ENCODE data around the gene KLRD1.

Gene KLRD1, protein sequence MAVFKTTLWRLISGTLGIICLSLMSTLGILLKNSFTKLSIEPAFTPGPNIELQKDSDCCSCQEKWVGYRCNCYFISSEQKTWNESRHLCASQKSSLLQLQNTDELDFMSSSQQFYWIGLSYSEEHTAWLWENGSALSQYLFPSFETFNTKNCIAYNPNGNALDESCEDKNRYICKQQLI

DNA sequence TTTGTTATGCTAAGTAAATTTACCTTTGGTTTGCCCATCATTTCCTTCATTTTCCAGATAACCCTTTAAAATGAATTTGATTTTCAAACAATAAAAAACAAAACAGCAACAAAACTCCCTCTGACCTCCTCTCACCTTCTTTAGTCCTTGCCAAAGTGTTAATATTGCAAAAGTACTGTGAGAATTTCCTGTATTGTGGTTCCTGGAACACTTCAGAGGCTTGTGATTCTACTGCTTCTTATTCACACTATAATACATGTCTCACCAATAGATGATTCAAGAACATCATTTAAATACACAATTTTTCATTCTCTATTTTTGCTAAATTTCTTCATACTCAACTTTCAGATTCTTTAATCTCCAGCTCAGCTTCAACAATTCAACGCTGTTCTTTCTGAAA, at the start of gene KLRD1:
Gene KLRD1, plus strand, starts transcription at position 241 of the 400 bp plus-strand sequence. CDS start 208 bp downstream, outside the sequence.
- H3K4me1 ChIP-seq (ENCODE audit: control insufficient read depth, insufficient read depth, low read length), result peaks cover 18% of the 10 kb centered on the region
- no peak within 1 kb of the TSS for H3K4me3 ChIP-seq (ENCODE audit: low read length)
- no peak for DNase-seq (ENCODE audit: low read depth)
- no peaks in the 10 kb centered on the region for H3K27me3 ChIP-seq (replicated peaks; ENCODE audit: control insufficient read depth, insufficient read depth, low read length)
- peaks cover under 1% of the 10 kb centered on the region for H3K9me3 ChIP-seq (ENCODE audit: control insufficient read depth, low read length)
- H3K9ac ChIP-seq (ENCODE audit: low read length), result no peak within 1 kb of the TSS
- no peaks in the 10 kb centered on the region for H3K36me3 ChIP-seq (ENCODE audit: control insufficient read depth, insufficient read depth, low read length, severe bottlenecking)

DNA sequence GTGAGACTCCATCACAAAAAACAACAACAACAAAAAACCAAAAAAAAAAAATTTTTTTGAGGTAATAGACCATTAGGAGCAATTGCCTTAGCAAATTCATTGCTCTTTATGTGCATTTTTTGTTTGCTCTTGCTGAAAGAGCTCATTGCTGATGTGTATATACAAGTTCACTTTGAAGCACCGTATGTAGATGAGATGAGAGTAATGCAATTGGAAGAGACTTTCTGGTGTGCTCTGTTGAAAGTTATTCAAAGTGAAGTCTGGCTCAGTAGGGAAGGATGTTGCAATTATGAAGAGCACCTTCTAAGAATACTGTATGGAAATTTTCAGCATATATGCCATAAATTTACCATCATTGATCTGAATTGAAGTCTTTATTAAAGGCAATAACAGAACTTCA, 46.7 kb upstream of the KLRD1 start:
- Histone ChIP-seq H3K9ac (ENCODE audit: low read length) (no peak overlapping the region), H3K4me1 (ENCODE audit: control insufficient read depth, insufficient read depth, low read length) (no peaks in the 10 kb centered on the region), H3K27me3 (replicated peaks; ENCODE audit: control insufficient read depth, insufficient read depth, low read length) (no peaks in the 10 kb centered on the region), H3K4me3 (ENCODE audit: low read length) (no peak overlapping the region), H3K36me3 (ENCODE audit: control insufficient read depth, insufficient read depth, low read length, severe bottlenecking) (no peaks in the 10 kb centered on the region), H3K9me3 (ENCODE audit: control insufficient read depth, low read length) (peaks cover 4% of the 10 kb centered on the region)
- DNase-seq (ENCODE audit: low read depth), result no peak

DNA sequence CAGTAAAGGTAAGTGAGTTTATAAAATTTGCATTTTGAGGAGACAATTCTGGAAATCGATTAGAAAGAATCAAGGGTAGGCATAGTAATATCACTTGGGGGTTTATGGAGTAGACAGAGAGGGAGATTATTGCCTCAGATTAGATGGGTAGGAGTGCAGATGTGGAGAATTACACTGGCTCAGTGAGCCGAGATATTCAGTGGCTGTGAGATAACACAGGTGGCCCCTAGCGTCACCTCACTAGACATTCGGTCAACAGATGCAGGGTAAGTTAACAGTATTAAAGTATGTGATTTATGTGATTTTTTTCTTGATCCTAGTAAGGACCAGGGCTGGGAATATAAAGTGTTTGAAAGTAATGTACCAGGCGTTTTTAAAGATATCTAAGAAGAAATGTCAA, 39.6 kb upstream of the KLRD1 start:
- H3K36me3 ChIP-seq (ENCODE audit: control insufficient read depth, insufficient read depth, low read length, severe bottlenecking), result no peaks in the 10 kb centered on the region
- no peaks in the 10 kb centered on the region for H3K4me1 ChIP-seq (ENCODE audit: control insufficient read depth, insufficient read depth, low read length)
- DNase-seq (ENCODE audit: low read depth), result no peak
- H3K9me3 ChIP-seq (ENCODE audit: control insufficient read depth, low read length), result no peaks in the 10 kb centered on the region
- H3K27me3 ChIP-seq (replicated peaks; ENCODE audit: control insufficient read depth, insufficient read depth, low read length), result no peaks in the 10 kb centered on the region
- H3K4me3 ChIP-seq (ENCODE audit: low read length), result no peak overlapping the region
- H3K9ac ChIP-seq (ENCODE audit: low read length), result no peak overlapping the region

DNA sequence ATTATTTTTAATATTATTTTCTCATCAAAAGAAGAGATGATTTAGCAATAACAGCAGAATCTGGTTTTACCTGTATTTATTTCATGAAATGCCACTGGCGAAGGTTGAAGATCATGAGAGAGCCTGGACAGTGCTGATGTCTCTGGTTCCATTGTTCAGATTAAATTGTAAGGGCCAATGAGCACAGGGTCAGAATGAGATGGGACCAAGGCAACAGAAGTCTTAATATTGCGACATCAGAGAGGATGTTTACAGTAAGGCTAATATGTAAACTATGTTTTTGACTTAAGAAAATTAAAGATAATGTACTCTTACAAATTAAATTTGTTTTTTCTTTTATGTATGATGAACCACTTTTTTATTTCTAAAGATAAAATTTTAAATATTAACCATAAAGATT, 35.2 kb upstream of the KLRD1 start:
- H3K4me1 ChIP-seq (ENCODE audit: control insufficient read depth, insufficient read depth, low read length), result no peaks in the 10 kb centered on the region
- H3K9me3 ChIP-seq (ENCODE audit: control insufficient read depth, low read length), result peaks cover 5% of the 10 kb centered on the region
- no peaks in the 10 kb centered on the region for H3K36me3 ChIP-seq (ENCODE audit: control insufficient read depth, insufficient read depth, low read length, severe bottlenecking)
- no peak for DNase-seq (ENCODE audit: low read depth)
- H3K9ac ChIP-seq (ENCODE audit: low read length), result no peak overlapping the region
- H3K4me3 ChIP-seq (ENCODE audit: low read length), result no peak overlapping the region
- no peaks in the 10 kb centered on the region for H3K27me3 ChIP-seq (replicated peaks; ENCODE audit: control insufficient read depth, insufficient read depth, low read length)

DNA sequence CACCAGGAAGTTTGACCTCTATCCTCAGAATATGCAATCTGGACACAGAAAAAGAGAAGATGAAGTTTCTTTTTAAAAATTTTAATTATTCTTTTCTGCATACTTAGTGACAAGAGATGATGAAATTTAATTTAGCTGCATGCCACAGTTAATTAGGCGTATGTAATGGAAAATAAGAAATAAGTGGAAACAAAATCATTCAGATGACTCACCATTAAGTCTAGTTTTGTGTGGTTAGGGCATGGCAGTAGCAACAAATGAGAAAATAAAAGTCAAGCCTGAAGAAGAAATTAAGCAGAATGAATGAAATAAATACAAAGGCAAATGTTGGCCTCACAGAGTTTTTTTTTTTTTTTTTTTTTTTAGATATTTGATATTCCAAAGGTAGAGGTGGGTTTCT, 30.9 kb upstream of the KLRD1 start:
- DNase-seq (ENCODE audit: low read depth), result no peak
- H3K4me1 ChIP-seq (ENCODE audit: control insufficient read depth, insufficient read depth, low read length), result no peaks in the 10 kb centered on the region

DNA sequence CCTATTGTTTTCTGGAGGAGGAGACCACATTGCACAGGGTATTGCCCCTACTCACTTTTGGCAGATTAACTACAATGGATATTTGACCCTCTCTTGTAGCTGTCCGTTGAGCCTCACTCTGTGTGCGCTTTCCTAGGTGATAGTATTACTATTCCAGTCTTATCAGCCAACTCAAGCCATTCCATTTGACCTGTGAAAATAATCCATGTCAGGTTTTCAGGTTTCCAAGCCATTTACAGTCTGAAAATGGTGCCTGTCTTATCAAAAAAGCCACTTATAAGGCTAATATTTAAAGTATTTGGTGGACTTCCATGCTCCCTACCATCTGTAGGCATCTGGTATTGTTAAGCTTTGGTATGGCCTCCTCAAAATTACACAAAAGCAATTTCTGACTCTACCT, 29.6 kb upstream of the KLRD1 start:
- Histone ChIP-seq H3K9ac (ENCODE audit: low read length) (no peak overlapping the region), H3K27me3 (replicated peaks; ENCODE audit: control insufficient read depth, insufficient read depth, low read length) (no peaks in the 10 kb centered on the region), H3K4me3 (ENCODE audit: low read length) (no peak overlapping the region), H3K36me3 (ENCODE audit: control insufficient read depth, insufficient read depth, low read length, severe bottlenecking) (no peaks in the 10 kb centered on the region), H3K9me3 (ENCODE audit: control insufficient read depth, low read length) (peaks cover 5% of the 10 kb centered on the region), H3K4me1 (ENCODE audit: control insufficient read depth, insufficient read depth, low read length) (no peaks in the 10 kb centered on the region)
- DNase-seq (ENCODE audit: low read depth), result no peak

More for the DNA sequence above, 30.9 kb upstream of the KLRD1 start:
- no peak overlapping the region for H3K9ac ChIP-seq (ENCODE audit: low read length)
- H3K27me3 ChIP-seq (replicated peaks; ENCODE audit: control insufficient read depth, insufficient read depth, low read length), result no peaks in the 10 kb centered on the region
- H3K4me3 ChIP-seq (ENCODE audit: low read length), result no peak overlapping the region
- H3K36me3 ChIP-seq (ENCODE audit: control insufficient read depth, insufficient read depth, low read length, severe bottlenecking), result no peaks in the 10 kb centered on the region
- peaks cover 5% of the 10 kb centered on the region for H3K9me3 ChIP-seq (ENCODE audit: control insufficient read depth, low read length)

DNA sequence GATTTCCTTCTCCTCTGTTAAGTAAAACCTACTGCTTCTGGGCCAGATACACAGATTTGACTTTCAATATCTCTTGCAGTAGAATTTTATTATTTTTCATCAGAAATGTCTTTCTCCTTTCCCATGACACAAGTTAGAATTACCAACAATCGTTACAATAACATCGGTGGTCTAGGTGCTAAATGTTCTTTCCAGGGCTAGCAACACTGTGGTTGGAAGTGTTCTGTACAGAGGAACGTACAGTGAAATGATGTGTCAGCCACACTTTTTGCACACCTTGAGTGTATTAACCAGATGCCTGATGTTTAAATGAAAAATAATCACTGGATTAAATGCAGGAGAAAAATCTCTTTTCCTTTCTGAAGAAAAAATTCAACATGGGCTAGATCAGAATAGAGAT, 27.7 kb upstream of the KLRD1 start:
- Histone ChIP-seq H3K4me1 (ENCODE audit: control insufficient read depth, insufficient read depth, low read length) (no peaks in the 10 kb centered on the region), H3K36me3 (ENCODE audit: control insufficient read depth, insufficient read depth, low read length, severe bottlenecking) (no peaks in the 10 kb centered on the region), H3K4me3 (ENCODE audit: low read length) (no peak overlapping the region), H3K9me3 (ENCODE audit: control insufficient read depth, low read length) (no peaks in the 10 kb centered on the region), H3K9ac (ENCODE audit: low read length) (no peak overlapping the region), H3K27me3 (replicated peaks; ENCODE audit: control insufficient read depth, insufficient read depth, low read length) (no peaks in the 10 kb centered on the region)
- no peak for DNase-seq (ENCODE audit: low read depth)

DNA sequence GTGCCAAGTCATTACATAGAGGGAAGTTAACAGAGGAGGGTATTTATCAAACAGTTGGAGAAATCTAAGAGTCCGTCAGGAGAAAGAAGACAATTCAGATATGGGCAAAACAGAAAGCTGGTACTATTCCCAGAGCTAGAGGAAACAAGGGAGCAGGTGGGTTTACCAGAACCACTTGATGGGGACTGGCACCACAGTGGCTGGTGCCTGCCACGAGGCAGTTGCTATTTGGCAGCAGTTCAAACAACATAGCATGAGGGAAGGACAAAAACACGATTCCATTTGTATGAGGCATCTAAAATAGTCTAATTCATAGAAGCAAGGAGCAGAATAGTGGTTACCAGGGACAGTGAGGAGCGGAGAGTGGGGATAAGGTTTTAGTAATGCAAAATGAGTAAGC, 24.6 kb upstream of the KLRD1 start:
- H3K9me3 ChIP-seq (ENCODE audit: control insufficient read depth, low read length), result no peaks in the 10 kb centered on the region
- H3K4me1 ChIP-seq (ENCODE audit: control insufficient read depth, insufficient read depth, low read length), result no peaks in the 10 kb centered on the region
- no peak for DNase-seq (ENCODE audit: low read depth)
- no peaks in the 10 kb centered on the region for H3K36me3 ChIP-seq (ENCODE audit: control insufficient read depth, insufficient read depth, low read length, severe bottlenecking)
- H3K9ac ChIP-seq (ENCODE audit: low read length), result no peak overlapping the region
- no peaks in the 10 kb centered on the region for H3K27me3 ChIP-seq (replicated peaks; ENCODE audit: control insufficient read depth, insufficient read depth, low read length)
- H3K4me3 ChIP-seq (ENCODE audit: low read length), result no peak overlapping the region

DNA sequence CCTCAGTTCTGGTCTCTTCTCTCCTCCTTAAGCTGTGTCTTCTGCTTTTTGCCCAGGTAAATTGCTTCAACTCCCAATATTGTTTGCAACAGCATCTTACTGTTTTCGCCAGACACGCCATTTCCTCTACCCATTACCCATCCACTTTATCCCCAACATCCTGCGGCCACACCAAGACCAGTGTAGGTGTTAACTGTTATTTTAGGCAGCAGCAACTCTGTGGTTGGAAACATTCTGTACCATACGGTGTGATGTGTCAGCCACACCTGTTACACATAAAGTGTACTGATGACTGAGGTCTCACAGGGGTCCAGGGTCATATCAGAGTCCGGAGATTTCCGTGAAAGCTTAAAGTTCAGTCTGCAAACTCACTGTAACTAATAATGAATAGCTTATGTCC, 21.8 kb upstream of the KLRD1 start:
- H3K27me3 ChIP-seq (replicated peaks; ENCODE audit: control insufficient read depth, insufficient read depth, low read length), result no peaks in the 10 kb centered on the region
- H3K36me3 ChIP-seq (ENCODE audit: control insufficient read depth, insufficient read depth, low read length, severe bottlenecking), result no peaks in the 10 kb centered on the region
- no peaks in the 10 kb centered on the region for H3K9me3 ChIP-seq (ENCODE audit: control insufficient read depth, low read length)
- H3K9ac ChIP-seq (ENCODE audit: low read length), result no peak overlapping the region
- no peak for DNase-seq (ENCODE audit: low read depth)
- no peaks in the 10 kb centered on the region for H3K4me1 ChIP-seq (ENCODE audit: control insufficient read depth, insufficient read depth, low read length)
- no peak overlapping the region for H3K4me3 ChIP-seq (ENCODE audit: low read length)

DNA sequence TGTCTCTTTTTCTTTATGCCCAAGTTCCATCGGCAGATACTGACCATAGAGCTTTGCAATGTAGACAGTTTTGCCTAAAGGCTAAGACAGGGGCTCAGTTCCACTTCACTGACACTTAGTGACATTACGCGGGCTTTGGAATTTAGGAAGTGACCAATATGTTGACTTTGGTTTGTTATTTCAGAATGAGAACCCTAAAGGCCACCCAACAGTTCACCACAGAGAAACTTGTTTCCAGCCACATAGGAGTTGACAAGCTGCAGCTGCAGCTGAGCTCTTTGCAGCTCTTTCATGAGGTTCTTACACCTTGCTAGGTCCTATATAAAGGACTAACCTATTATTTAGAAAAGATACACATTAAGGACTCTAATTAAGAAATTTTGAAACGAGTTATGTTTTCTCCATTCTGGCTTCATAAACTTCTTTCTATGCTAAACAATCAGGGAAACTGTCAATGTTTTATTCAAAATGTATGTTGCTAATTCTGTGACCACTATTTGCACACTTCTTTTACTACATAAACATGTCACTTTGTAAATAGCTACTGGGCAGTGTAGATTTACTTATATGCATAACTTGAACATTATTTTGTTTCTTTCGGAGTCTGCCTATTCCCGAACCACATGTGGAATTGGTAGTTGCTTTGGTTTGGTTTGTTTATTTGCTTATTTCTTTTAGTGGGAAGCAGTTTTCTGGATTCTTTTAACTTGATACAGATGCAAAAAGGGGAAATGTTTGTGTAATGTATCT, 18.5 kb upstream of the KLRD1 start:
- Histone ChIP-seq H3K9ac (ENCODE audit: low read length) (no peak overlapping the region), H3K4me1 (ENCODE audit: control insufficient read depth, insufficient read depth, low read length) (no peaks in the 10 kb centered on the region), H3K27me3 (replicated peaks; ENCODE audit: control insufficient read depth, insufficient read depth, low read length) (no peaks in the 10 kb centered on the region), H3K36me3 (ENCODE audit: control insufficient read depth, insufficient read depth, low read length, severe bottlenecking) (no peaks in the 10 kb centered on the region), H3K9me3 (ENCODE audit: control insufficient read depth, low read length) (no peaks in the 10 kb centered on the region), H3K4me3 (ENCODE audit: low read length) (no peak overlapping the region)
- no peak for DNase-seq (ENCODE audit: low read depth)

DNA sequence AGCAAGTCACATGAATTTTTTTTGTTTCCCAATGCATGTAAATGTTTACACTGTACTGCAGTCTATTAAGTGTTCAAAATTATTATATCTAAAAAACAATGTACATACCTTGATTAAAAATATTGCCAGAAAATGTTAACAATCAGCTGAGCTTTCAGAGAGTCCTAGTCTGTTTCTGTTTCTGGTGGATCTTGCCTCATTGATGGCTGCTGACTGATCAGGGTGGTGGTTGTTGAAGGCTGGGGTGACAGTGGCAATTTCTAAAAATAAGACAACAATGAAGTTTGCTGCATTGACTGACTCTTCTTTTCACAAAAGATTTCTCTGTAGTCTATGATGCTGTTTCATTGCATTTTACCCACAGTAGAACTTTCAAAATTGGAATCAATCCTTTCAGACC, 16.6 kb upstream of the KLRD1 start:
- no peak overlapping the region for H3K4me3 ChIP-seq (ENCODE audit: low read length)
- no peak for DNase-seq (ENCODE audit: low read depth)
- no peaks in the 10 kb centered on the region for H3K9me3 ChIP-seq (ENCODE audit: control insufficient read depth, low read length)
- H3K4me1 ChIP-seq (ENCODE audit: control insufficient read depth, insufficient read depth, low read length), result no peaks in the 10 kb centered on the region
- H3K36me3 ChIP-seq (ENCODE audit: control insufficient read depth, insufficient read depth, low read length, severe bottlenecking), result no peaks in the 10 kb centered on the region
- H3K27me3 ChIP-seq (replicated peaks; ENCODE audit: control insufficient read depth, insufficient read depth, low read length), result no peaks in the 10 kb centered on the region
- no peak overlapping the region for H3K9ac ChIP-seq (ENCODE audit: low read length)

DNA sequence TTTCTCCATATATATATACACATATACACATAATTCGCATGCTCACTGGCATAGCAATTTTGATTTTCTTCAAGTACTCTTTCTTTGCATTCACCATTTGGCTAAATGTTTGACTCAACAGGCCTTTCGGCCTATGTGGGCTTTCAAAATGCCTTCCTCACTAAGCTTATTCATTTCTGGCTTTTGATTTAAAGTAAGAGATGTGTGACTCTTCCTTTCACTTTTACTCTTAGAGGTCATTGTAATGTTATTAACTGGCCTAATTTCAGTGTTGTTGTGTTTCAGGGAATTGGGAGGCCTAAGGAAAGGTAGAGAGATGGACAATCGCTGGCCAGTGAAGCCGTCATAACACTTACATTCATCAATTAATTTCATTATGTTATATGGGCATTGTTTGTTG, 14.5 kb upstream of the KLRD1 start:
- Histone ChIP-seq H3K9ac (ENCODE audit: low read length) (no peak overlapping the region), H3K4me1 (ENCODE audit: control insufficient read depth, insufficient read depth, low read length) (no peaks in the 10 kb centered on the region)
- DNase-seq (ENCODE audit: low read depth), result no peak

More for the DNA sequence above, 14.5 kb upstream of the KLRD1 start:
- H3K36me3 ChIP-seq (ENCODE audit: control insufficient read depth, insufficient read depth, low read length, severe bottlenecking), result no peaks in the 10 kb centered on the region
- no peaks in the 10 kb centered on the region for H3K9me3 ChIP-seq (ENCODE audit: control insufficient read depth, low read length)
- H3K27me3 ChIP-seq (replicated peaks; ENCODE audit: control insufficient read depth, insufficient read depth, low read length), result no peaks in the 10 kb centered on the region
- no peak overlapping the region for H3K4me3 ChIP-seq (ENCODE audit: low read length)
